ENCODE results near the gene ZDHHC11B. TPM values are rescaled to one million over a fixed set of nuclear protein-coding genes. Genes with fewer than 3 reads are reported as not detected.

Gene ZDHHC11B
- total and polyA plus RNA-seq, 7 experiments from 2014 or later: 0.13 to 5.5 (median 1.2) TPM; not detected in 2

GRCh38 chr5:673831-674629 lies 110.5 kb downstream of the ZDHHC11B start:
- ChIA-PET CTCF (interaction anchor here (0.7 kb wide), 1 partner anchor 230 kb away, joined by 3 read pairs; no protein-coding TSS in a partner anchor), POLR2A (no interaction called here)
- Histone ChIP-seq H3K4me1 (ENCODE audit: control insufficient read depth in 2 of 2, insufficient read depth in 2 of 2, low read length in 2 of 2) (peaks cover 17 to 22% of the 10 kb centered on the region in 2 donors), H3K36me3 (ENCODE audit: control insufficient read depth in 2 of 3, insufficient read depth in 3 of 3, low read length in 3 of 3) (no peaks in the 10 kb centered on the region), H3K4me3 (ENCODE audit: low read length) (no peak overlapping the region), H3K9me3 (ENCODE audit: control insufficient read depth in 2 of 3, low read length in 3 of 3) (no peaks in the 10 kb centered on the region), H3K27ac (ENCODE audit: low read depth, low read length) (no peak overlapping the region), H3K27me3 (ENCODE audit: control insufficient read depth in 2 of 2, insufficient read depth in 2 of 2, low read length in 2 of 2) (no peaks in the 10 kb centered on the region)
- H3K36me3 Mint-ChIP-seq: no peaks in the 10 kb centered on the region
- DNase-seq (no peak), ATAC-seq (no peak)
- intact Hi-C loops (cut with micrococcal nuclease): no loop called here
- H3K4me1 Mint-ChIP-seq: peaks cover 0 to 17% (median 10%) of the 10 kb centered on the region in 7 donors
- no peak overlapping the region for H3K27ac Mint-ChIP-seq
- H3K9me3 Mint-ChIP-seq: no peaks in the 10 kb centered on the region
- H3K4me3 Mint-ChIP-seq: no peak overlapping the region
- H3K27me3 Mint-ChIP-seq: peaks cover 0 to 8% (median 7%) of the 10 kb centered on the region in 5 donors

GRCh38 chr5:673161-673830 lies 111.2 kb downstream of the ZDHHC11B start:
- peaks cover 17 to 22% of the 10 kb centered on the region in 2 donors for H3K4me1 ChIP-seq (ENCODE audit: control insufficient read depth in 2 of 2, insufficient read depth in 2 of 2, low read length in 2 of 2)
- no peaks in the 10 kb centered on the region for H3K27me3 ChIP-seq (ENCODE audit: control insufficient read depth in 2 of 2, insufficient read depth in 2 of 2, low read length in 2 of 2)
- H3K27ac ChIP-seq (ENCODE audit: low read depth, low read length): peak overlapping the region; percentile 27
- Mint-ChIP-seq H3K9me3 (no peaks in the 10 kb centered on the region), H3K27me3 (peaks cover 0 to 8% (median 7%) of the 10 kb centered on the region in 5 donors), H3K4me1 (peaks cover 0 to 17% (median 10%) of the 10 kb centered on the region in 7 donors), H3K36me3 (no peaks in the 10 kb centered on the region), H3K27ac (peak overlapping the region; percentile 34 to 96 (median 83)), H3K4me3 (peak overlapping the region in 9 of 10 donors; percentile 36 to 81 (median 69))
- no peak for DNase-seq
- ChIA-PET CTCF (interaction anchor here (0.7 to 0.9 kb wide), 2 partner anchors 215 to 230 kb away, joined by 3 to 4 read pairs; no protein-coding TSS in a partner anchor), POLR2A (interaction anchor here (1.8 kb wide), 1 partner anchor 218 kb away, joined by 6 read pairs; the partner anchor contains the start of gene BRD9)
- intact Hi-C loops (cut with micrococcal nuclease): no loop called here
- no peaks in the 10 kb centered on the region for H3K9me3 ChIP-seq (ENCODE audit: control insufficient read depth in 2 of 3, low read length in 3 of 3)
- no peaks in the 10 kb centered on the region for H3K36me3 ChIP-seq (ENCODE audit: control insufficient read depth in 2 of 3, insufficient read depth in 3 of 3, low read length in 3 of 3)
- no peak overlapping the region for H3K4me3 ChIP-seq (ENCODE audit: low read length)
- no peak for ATAC-seq

- peak; percentile 69 for ATAC-seq
- no peaks in the 10 kb centered on the region for H3K27me3 ChIP-seq (ENCODE audit: control insufficient read depth in 2 of 2, insufficient read depth in 2 of 2, low read length in 2 of 2)
- peaks cover 0 to 8% (median 7%) of the 10 kb centered on the region in 5 donors for H3K27me3 Mint-ChIP-seq
- H3K4me1 ChIP-seq (ENCODE audit: control insufficient read depth in 2 of 2, insufficient read depth in 2 of 2, low read length in 2 of 2): peaks cover 17 to 22% of the 10 kb centered on the region in 2 donors
- POLR2A ChIA-PET: interaction anchor here (1.8 kb wide), 1 partner anchor 219 kb away, joined by 6 read pairs; the partner anchor contains the start of gene BRD9
- peak overlapping the region in 9 of 10 donors; percentile 36 to 81 (median 69) for H3K4me3 Mint-ChIP-seq
- no peaks in the 10 kb centered on the region for H3K9me3 Mint-ChIP-seq
- DNase-seq: peak in 8 of 9 donors; percentile 55 to 88 (median 74)
- peaks cover 0 to 17% (median 10%) of the 10 kb centered on the region in 7 donors for H3K4me1 Mint-ChIP-seq
- intact Hi-C loops (cut with micrococcal nuclease): no loop called here
- no peaks in the 10 kb centered on the region for H3K36me3 ChIP-seq (ENCODE audit: control insufficient read depth in 2 of 3, insufficient read depth in 3 of 3, low read length in 3 of 3)
- H3K36me3 Mint-ChIP-seq: peaks cover 0 to 1% (median under 1%) of the 10 kb centered on the region in 5 donors
- H3K27ac ChIP-seq (ENCODE audit: low read depth, low read length): no peak overlapping the region
- peak overlapping the region; percentile 34 to 96 (median 83) for H3K27ac Mint-ChIP-seq
- no peaks in the 10 kb centered on the region for H3K9me3 ChIP-seq (ENCODE audit: control insufficient read depth in 2 of 3, low read length in 3 of 3)
- no peak overlapping the region for H3K4me3 ChIP-seq (ENCODE audit: low read length)
- CTCF ChIA-PET: interaction anchor here (0.9 kb wide), 1 partner anchor 216 kb away, joined by 4 read pairs; no protein-coding TSS in a partner anchor
These were observed 112.0 kb downstream of the ZDHHC11B start for GRCh38 chr5:672329-673160.

- Mint-ChIP-seq H3K27ac (peak overlapping the region in 1 of 9 donors; percentile 56), H3K27me3 (peaks cover 0 to 8% (median 7%) of the 10 kb centered on the region in 5 donors), H3K4me3 (peak overlapping the region in 2 of 10 donors; percentile 63 to 78), H3K9me3 (no peaks in the 10 kb centered on the region), H3K36me3 (peaks cover 0 to 6% (median 5%) of the 10 kb centered on the region in 5 donors), H3K4me1 (peaks cover 0 to 17% (median 12%) of the 10 kb centered on the region in 7 donors)
- peak; percentile 77 for ATAC-seq
- peak overlapping the region; percentile 24 for H3K4me3 ChIP-seq (ENCODE audit: low read length)
- ChIA-PET POLR2A (interaction anchor here (1.8 kb wide), 1 partner anchor 220 kb away, joined by 6 read pairs; the partner anchor contains the start of gene BRD9), CTCF (interaction anchor here (1.2 to 1.8 kb wide), 2 partner anchors 231 to 233 kb away, joined by 3 to 8 read pairs; no protein-coding TSS in a partner anchor)
- peaks cover 17 to 22% of the 10 kb centered on the region in 2 donors for H3K4me1 ChIP-seq (ENCODE audit: control insufficient read depth in 2 of 2, insufficient read depth in 2 of 2, low read length in 2 of 2)
- intact Hi-C loops (cut with micrococcal nuclease): loop anchor here (1.0 to 2.0 kb wide), 2 partner anchors 231 to 233 kb away; no protein-coding TSS in a partner anchor
- H3K36me3 ChIP-seq (ENCODE audit: control insufficient read depth in 2 of 3, insufficient read depth in 3 of 3, low read length in 3 of 3): no peaks in the 10 kb centered on the region
- no peaks in the 10 kb centered on the region for H3K9me3 ChIP-seq (ENCODE audit: control insufficient read depth in 2 of 3, low read length in 3 of 3)
- no peaks in the 10 kb centered on the region for H3K27me3 ChIP-seq (ENCODE audit: control insufficient read depth in 2 of 2, insufficient read depth in 2 of 2, low read length in 2 of 2)
- DNase-seq: peak; percentile 48 to 73 (median 65)
- no peak overlapping the region for H3K27ac ChIP-seq (ENCODE audit: low read depth, low read length)
These were observed 112.8 kb downstream of the ZDHHC11B start for GRCh38 chr5:671459-672328.

- Mint-ChIP-seq H3K4me3 (no peak overlapping the region), H3K4me1 (peaks cover 0 to 17% (median 12%) of the 10 kb centered on the region in 7 donors), H3K27me3 (peaks cover 0 to 8% (median 0%) of the 10 kb centered on the region in 5 donors), H3K36me3 (peaks cover 0 to 6% (median 5%) of the 10 kb centered on the region in 5 donors), H3K9me3 (no peaks in the 10 kb centered on the region), H3K27ac (peak overlapping the region in 1 of 9 donors; percentile 25)
- H3K27ac ChIP-seq (ENCODE audit: low read depth, low read length): no peak overlapping the region
- no peaks in the 10 kb centered on the region for H3K27me3 ChIP-seq (ENCODE audit: control insufficient read depth in 2 of 2, insufficient read depth in 2 of 2, low read length in 2 of 2)
- intact Hi-C loops (cut with micrococcal nuclease): loop anchor here (1.0 to 2.0 kb wide), 2 partner anchors 232 to 234 kb away; no protein-coding TSS in a partner anchor
- no peaks in the 10 kb centered on the region for H3K9me3 ChIP-seq (ENCODE audit: control insufficient read depth in 2 of 3, low read length in 3 of 3)
- POLR2A ChIA-PET: no interaction called here
- ATAC-seq (no peak), DNase-seq (no peak)
- H3K36me3 ChIP-seq (ENCODE audit: control insufficient read depth in 2 of 3, insufficient read depth in 3 of 3, low read length in 3 of 3): peaks cover 0 to 7% (median 0%) of the 10 kb centered on the region in 3 experiments
- CTCF ChIA-PET: interaction anchor here (0.9 to 1.8 kb wide), 3 partner anchors 15 to 234 kb away, joined by 3 to 8 read pairs (median 3); no protein-coding TSS in a partner anchor
- peaks cover 17 to 22% of the 10 kb centered on the region in 2 donors for H3K4me1 ChIP-seq (ENCODE audit: control insufficient read depth in 2 of 2, insufficient read depth in 2 of 2, low read length in 2 of 2)
- H3K4me3 ChIP-seq (ENCODE audit: low read length): no peak overlapping the region
These were observed 113.9 kb downstream of the ZDHHC11B start for GRCh38 chr5:670396-671270.

All from naive thymus-derived CD4-positive, alpha-beta T cell (primary cell).